HG02610 (cell line): ENCODE results near the gene CEP63.

Source experiments
- ATAC-seq: cut with Tn5 transposase; IDR thresholded peaks from one replicate; pipeline ENCODE4 v1.9.1; 2021; ENCODE audit warnings: mild to moderate bottlenecking, moderate library complexity; ENCODE audit not compliant: unreplicated experiment

The CEP63 gene

GRCh38 chr3:134622806-134623365, 137.0 kb downstream of the CEP63 start:
- ATAC-seq = no peak

- no peak for ATAC-seq
Observed at GRCh38 chr3:134623615-134624245, 137.9 kb downstream of the CEP63 start.
